Tongue (tissue), 2 donors: Measurements from ENCODE around the gene MGAT4B. TPM values are rescaled to one million over a fixed set of nuclear protein-coding genes. Genes with fewer than 3 reads are reported as not detected.
A peak's percentile ranks its signal among the peaks of the same experiment; 100 is the strongest.

Experiments used
- DNase-seq: peaks from one replicate; pipeline ENCODE4 v3.0.0-alpha.2; 2015
- total RNA-seq: library from RNA; depleted of rRNA; stranded (reverse); fragments of >200 nt; gene quantifications from one replicate; pipeline ENCODE4 v1.2.3, GENCODE V29; 2014

The MGAT4B gene
- total RNA-seq, 1 donor from 2014 or later = 48.4 TPM

- DNase-seq = no peak
Measured at GRCh38 chr5:179768326-179769085, 38.2 kb downstream of the MGAT4B start.

- DNase-seq = no peak
Measured at GRCh38 chr5:179767496-179768100, 39.1 kb downstream of the MGAT4B start.

GRCh38 chr5:179766726-179767455 lies 39.8 kb downstream of the MGAT4B start:
- DNase-seq = no peak

GRCh38 chr5:179766021-179766725 lies 40.5 kb downstream of the MGAT4B start:
- DNase-seq = no peak

- no peak for DNase-seq
Measured at GRCh38 chr5:179765400-179765799, 41.3 kb downstream of the MGAT4B start.

GRCh38 chr5:179764056-179764455 lies 42.6 kb downstream of the MGAT4B start:
- no peak for DNase-seq

GRCh38 chr5:179763215-179763945 lies 43.3 kb downstream of the MGAT4B start:
- DNase-seq = peak; percentile 84

GRCh38 chr5:179762781-179763176 lies 43.9 kb downstream of the MGAT4B start:
- no peak for DNase-seq

GRCh38 chr5:179762079-179762780 lies 44.4 kb downstream of the MGAT4B start:
- DNase-seq = no peak

GRCh38 chr5:179759581-179760551 lies 46.8 kb downstream of the MGAT4B start:
- DNase-seq = peak; percentile 48

GRCh38 chr5:179758955-179759354 lies 47.7 kb downstream of the MGAT4B start:
- no peak for DNase-seq

- no peak for DNase-seq
Measured at GRCh38 chr5:179755022-179755421, 51.6 kb downstream of the MGAT4B start.

- no peak for DNase-seq
Measured at GRCh38 chr5:179753971-179754370, 52.7 kb downstream of the MGAT4B start.

- DNase-seq = no peak
Measured at GRCh38 chr5:179749857-179750508, 56.7 kb downstream of the MGAT4B start.

GRCh38 chr5:179747811-179748210 lies 58.9 kb downstream of the MGAT4B start:
- DNase-seq = no peak
